Panc1 (cell line): Measurements from ENCODE around the gene BPNT1. TPM values are rescaled to one million over a fixed set of nuclear protein-coding genes. Genes with fewer than 3 reads are reported as not detected.

Source experiments
- ATAC-seq: fragments of 200-7000 bp; cut with Tn5 transposase; 2 replicates; pipeline ENCODE4 v1.9.1; 2020; ENCODE audit warnings: mild to moderate bottlenecking, moderate library complexity
- Bru-seq: library from RNA; stranded (reverse); fragments of 400-500 nt; gene quantifications from one replicate; lab custom pipeline; 2021; lab: Mats Ljungman, UMichigan
- BruChase-seq, 2 experiments: library from RNA; stranded (reverse); fragments of 400-500 nt; gene quantifications; one replicate each; lab custom pipeline; 2021; lab: Mats Ljungman, UMichigan
- BruUV-seq: library from RNA; stranded (reverse); fragments of 400-500 nt; replicated peaks from 2 replicates; lab custom pipeline; 2021; lab: Mats Ljungman, UMichigan
- CTCF ChIA-PET: fragments of 300-600 bp; sonication (Branson Sonifier 250); formaldehyde crosslinking; loops from one replicate; lab custom pipeline; 2022; ENCODE audit warnings: antibody characterized with exemption; lab: Charles Lee
- POLR2A ChIA-PET: fragments of 300-600 bp; sonication (Branson Sonifier 250); formaldehyde crosslinking; loops from one replicate; lab custom pipeline; 2022; ENCODE audit warnings: antibody characterized with exemption; lab: Charles Lee
- DNase-seq: peaks from one replicate; pipeline ENCODE4 v3.0.0-alpha.2; 2010; ENCODE audit warnings: low read depth, low spot score
- H3K27ac ChIP-seq: 2 replicates; pipeline ENCODE4 v1.5.1; 2011; ENCODE audit warnings: mild to moderate bottlenecking, low read length, inconsistent platforms
- H3K27me3 ChIP-seq: fragments of 200-500 bp; sonication (Bioruptor generic); 2 replicates; pipeline ENCODE4 v1.6.0; 2014; ENCODE audit warnings: low read length, inconsistent platforms; ENCODE audit not compliant: control insufficient read depth, insufficient read depth
- H3K36me3 ChIP-seq: fragments of 200-500 bp; sonication (Bioruptor generic); 2 replicates; pipeline ENCODE4 v1.5.1; 2014; ENCODE audit warnings: inconsistent platforms, mild to moderate bottlenecking, low read length, moderate library complexity; ENCODE audit not compliant: control insufficient read depth, insufficient read depth
- H3K4me1 ChIP-seq: 2 replicates; pipeline ENCODE4 v1.5.1; 2011; ENCODE audit warnings: inconsistent platforms, mild to moderate bottlenecking, low read length, moderate library complexity; ENCODE audit not compliant: control insufficient read depth, insufficient read depth
- H3K4me3 ChIP-seq, 2 experiments: 2 replicates each; pipeline ENCODE4 v1.5.1; 2011 to 2012; ENCODE audit warnings: low read depth in 2 of 2, low read length in 2 of 2, mild to moderate bottlenecking in 2 of 2, inconsistent platforms in 1 of 2, moderate library complexity in 1 of 2
- H3K9me3 ChIP-seq: fragments of 200-500 bp; sonication (Bioruptor generic); 2 replicates; pipeline ENCODE4 v1.5.1; 2014; ENCODE audit warnings: low read depth, mild to moderate bottlenecking, inconsistent platforms, low read length, moderate library complexity; ENCODE audit not compliant: control insufficient read depth, insufficient read depth
- POLR2AphosphoS5 ChIP-seq: IDR thresholded peaks from 2 replicates; pipeline ENCODE4 v1.6.1; 2012; ENCODE audit warnings: mild to moderate bottlenecking, low read depth, low read length, moderate library complexity
- SIN3A ChIP-seq: IDR thresholded peaks from 2 replicates; pipeline ENCODE4 v1.6.1; 2012; ENCODE audit warnings: low read depth, mild to moderate bottlenecking, low read length, moderate library complexity, borderline replicate concordance; ENCODE audit not compliant: insufficient read depth
- TCF7L2 ChIP-seq: IDR thresholded peaks from 2 replicates; pipeline ENCODE4 v1.6.1; 2011; ENCODE audit warnings: mild to moderate bottlenecking, low read depth, low read length, inconsistent platforms
- in situ Hi-C: cut with HindIII; loops from 2 replicates; pipeline ENCODE4 v1.10.0; 2016; ENCODE audit warnings: low sequenced_read_pairs, low pct_unique_long_range_greater_than_20kb
- intact Hi-C: fragments of 100-400 bp; cut with micrococcal nuclease; formaldehyde crosslinking; loops from one replicate; pipeline ENCODE4 v1.10.0; 2022; ENCODE audit not compliant: unreplicated experiment
- long read RNA-seq: library from polyadenylated mRNA; unstranded; transcript quantifications from one replicate; pipeline ENCODE4 v2.0.0, GENCODE V29; 2021; ENCODE audit not compliant: unreplicated experiment
- polyA plus RNA-seq: library from polyadenylated mRNA; unstranded; fragments of >200 nt; gene quantifications from one replicate; pipeline ENCODE4 v1.2.1, GENCODE V29; 2012; ENCODE audit warnings: missing spikeins; ENCODE audit not compliant: insufficient read length
- total RNA-seq: library from RNA; stranded (reverse); gene quantifications from one replicate; pipeline ENCODE4 v1.2.1, GENCODE V29; 2021; ENCODE audit not compliant: unreplicated experiment
- TF ChIP-seq, protein P1 (sequence below): fragments of 450-650 bp; IDR thresholded peaks from 2 replicates; pipeline ENCODE4 v1.5.1; 2017; ENCODE audit warnings: mild to moderate bottlenecking
- TF ChIP-seq, protein P2 (sequence below), 2 experiments: IDR thresholded peaks; 2 replicates each; pipeline ENCODE4 v1.6.1; 2011 to 2012; ENCODE audit warnings: low read depth in 2 of 2, control low read depth in 1 of 2, low read length in 1 of 2, mild to moderate bottlenecking in 1 of 2, moderate library complexity in 1 of 2; ENCODE audit not compliant: insufficient read depth in 1 of 2

Gene BPNT1, protein sequence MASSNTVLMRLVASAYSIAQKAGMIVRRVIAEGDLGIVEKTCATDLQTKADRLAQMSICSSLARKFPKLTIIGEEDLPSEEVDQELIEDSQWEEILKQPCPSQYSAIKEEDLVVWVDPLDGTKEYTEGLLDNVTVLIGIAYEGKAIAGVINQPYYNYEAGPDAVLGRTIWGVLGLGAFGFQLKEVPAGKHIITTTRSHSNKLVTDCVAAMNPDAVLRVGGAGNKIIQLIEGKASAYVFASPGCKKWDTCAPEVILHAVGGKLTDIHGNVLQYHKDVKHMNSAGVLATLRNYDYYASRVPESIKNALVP
- total RNA-seq (20.8 TPM), Bru-seq, nascent RNA (percentile 48 among the genes with signal in this experiment), BruChase-seq, experiment 1, labeled RNA remaining after a 2-hour chase (percentile 52 among the genes with signal in this experiment), BruChase-seq, experiment 2, labeled RNA remaining after a 6-hour chase (percentile 60 among the genes with signal in this experiment)
- 24.5 TPM for polyA plus RNA-seq
- long read RNA-seq, partial matches to known transcripts = 4 of 9 reads
- long read RNA-seq, other reads (novel, unspliced or antisense) = 4 of 9 reads

DNA sequence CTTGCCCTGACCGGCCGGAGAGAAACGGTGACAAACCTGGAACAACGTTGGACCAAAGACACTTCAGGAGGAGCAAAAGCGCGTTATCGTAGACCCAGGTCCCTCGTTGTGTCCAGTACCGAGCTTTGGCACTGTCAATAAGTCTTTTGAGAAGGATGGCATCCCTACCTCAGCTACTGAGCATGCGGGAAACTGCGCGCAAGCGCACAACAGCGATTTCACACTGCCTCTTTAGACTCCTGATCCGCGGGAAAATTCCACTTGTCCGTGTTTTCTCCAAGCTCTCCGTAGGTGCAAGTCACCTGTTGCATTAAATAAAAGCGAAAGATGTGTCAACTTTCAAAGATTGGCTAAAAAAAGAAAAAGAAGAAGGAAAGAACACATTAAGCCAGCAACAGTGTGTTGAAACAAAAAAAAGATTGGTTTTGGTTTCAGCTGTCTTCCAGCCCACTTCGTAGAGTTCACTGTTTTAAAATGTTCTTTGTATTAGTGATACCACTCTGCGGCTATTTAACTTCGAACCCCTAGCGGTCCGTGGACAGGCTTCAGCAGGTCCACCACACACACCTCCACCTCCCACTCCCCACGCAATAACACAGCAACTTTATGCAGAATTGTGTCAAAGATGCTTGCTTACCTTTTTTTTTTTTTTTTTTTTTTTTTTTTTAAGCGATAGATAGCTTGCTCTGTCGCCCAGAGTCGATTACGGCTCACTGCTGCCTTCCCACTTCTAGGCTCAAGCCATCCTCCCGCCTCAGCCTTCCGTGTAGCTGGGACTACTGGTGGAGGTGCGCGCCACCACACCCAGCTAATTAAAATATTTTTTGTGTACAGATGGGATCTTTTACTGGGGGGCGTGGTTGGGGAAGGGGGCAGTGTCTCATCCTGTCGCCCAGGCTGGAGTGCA, at the start of gene BPNT1:
Gene BPNT1 (minus strand): TSS at position 139 of the 907 bp plus-strand sequence. CDS start 9,942 bp downstream, outside the sequence.
- no peaks in the 10 kb centered on the region for H3K4me1 ChIP-seq
- TF ChIP-seq, protein P1, sequence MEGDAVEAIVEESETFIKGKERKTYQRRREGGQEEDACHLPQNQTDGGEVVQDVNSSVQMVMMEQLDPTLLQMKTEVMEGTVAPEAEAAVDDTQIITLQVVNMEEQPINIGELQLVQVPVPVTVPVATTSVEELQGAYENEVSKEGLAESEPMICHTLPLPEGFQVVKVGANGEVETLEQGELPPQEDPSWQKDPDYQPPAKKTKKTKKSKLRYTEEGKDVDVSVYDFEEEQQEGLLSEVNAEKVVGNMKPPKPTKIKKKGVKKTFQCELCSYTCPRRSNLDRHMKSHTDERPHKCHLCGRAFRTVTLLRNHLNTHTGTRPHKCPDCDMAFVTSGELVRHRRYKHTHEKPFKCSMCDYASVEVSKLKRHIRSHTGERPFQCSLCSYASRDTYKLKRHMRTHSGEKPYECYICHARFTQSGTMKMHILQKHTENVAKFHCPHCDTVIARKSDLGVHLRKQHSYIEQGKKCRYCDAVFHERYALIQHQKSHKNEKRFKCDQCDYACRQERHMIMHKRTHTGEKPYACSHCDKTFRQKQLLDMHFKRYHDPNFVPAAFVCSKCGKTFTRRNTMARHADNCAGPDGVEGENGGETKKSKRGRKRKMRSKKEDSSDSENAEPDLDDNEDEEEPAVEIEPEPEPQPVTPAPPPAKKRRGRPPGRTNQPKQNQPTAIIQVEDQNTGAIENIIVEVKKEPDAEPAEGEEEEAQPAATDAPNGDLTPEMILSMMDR = no peak
- TF ChIP-seq POLR2AphosphoS5 (peak; percentile 80), SIN3A (peak; percentile 87)
- CTCF ChIA-PET = interaction anchor here (0.6 kb wide), 3 partner anchors 43 to 474 kb away, joined by 3 to 14 read pairs (median 3); no protein-coding TSS in a partner anchor
- no peaks in the 10 kb centered on the region for H3K9me3 ChIP-seq
- ATAC-seq (peak; percentile 85), DNase-seq (peak; percentile 95)
- peak within 1 kb of the TSS; percentile 85 for H3K27ac ChIP-seq
- no TSS peak for BruUV-seq
- no peaks in the 10 kb centered on the region for H3K27me3 ChIP-seq
- POLR2A ChIA-PET = interaction anchor here (0.6 kb wide), 2 partner anchors 103 to 1710 kb away, joined by 7 to 15 read pairs; no protein-coding TSS in a partner anchor
- H3K4me3 ChIP-seq = peak within 1 kb of the TSS; percentile 83 to 85
- in situ Hi-C loops = no loop called here
- no peaks in the 10 kb centered on the region; the same call in 1 of the 2 replicates for H3K36me3 ChIP-seq
- intact Hi-C loops = no loop called here

DNA sequence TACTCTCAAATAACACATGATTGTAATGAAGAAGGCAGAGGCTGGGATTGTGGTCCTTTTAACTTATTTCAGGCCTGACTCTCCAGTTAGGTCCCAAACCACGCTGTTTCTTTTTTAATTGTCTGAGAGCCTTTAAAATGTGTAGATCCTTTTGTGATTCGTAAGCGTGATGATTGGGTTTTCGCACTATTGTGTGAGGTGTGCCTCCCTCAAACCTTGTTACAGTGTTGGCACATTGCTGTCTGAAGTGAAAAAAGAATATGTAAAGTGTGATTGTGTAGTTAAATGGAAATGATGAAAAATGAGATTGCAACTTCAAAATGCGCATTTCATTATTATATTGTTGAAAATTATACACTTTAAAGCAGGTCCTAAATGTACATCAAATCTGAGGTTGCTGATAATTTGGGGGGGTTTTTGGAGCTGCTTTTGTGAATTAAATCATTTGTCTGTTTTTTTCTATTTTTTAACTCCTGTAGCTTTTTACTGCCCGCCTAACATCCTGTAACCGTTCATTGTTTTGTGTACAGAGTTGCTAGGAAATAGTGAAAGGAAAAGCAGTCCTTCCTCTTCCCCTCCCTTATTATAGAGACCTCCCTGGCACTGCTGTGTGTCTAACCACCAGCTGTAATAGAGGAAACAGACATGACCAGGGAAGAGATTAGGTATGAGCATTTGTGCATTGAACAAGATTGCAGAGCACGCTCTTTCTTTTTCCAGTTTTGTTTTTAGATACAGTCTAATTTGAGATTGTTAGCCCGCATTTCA, 47.6 kb upstream of the BPNT1 start:
- ChIA-PET POLR2A (no interaction called here), CTCF (interaction anchor here (0.6 kb wide), 1 partner anchor 52 kb away, joined by 7 read pairs; no protein-coding TSS in a partner anchor)
- Histone ChIP-seq H3K9me3 (no peaks in the 10 kb centered on the region), H3K4me3 (no peak overlapping the region), H3K27ac (no peak overlapping the region), H3K4me1 (no peaks in the 10 kb centered on the region), H3K36me3 (peaks cover 24% of the 10 kb centered on the region), H3K27me3 (no peaks in the 10 kb centered on the region)
- in situ Hi-C loops (no loop called here), intact Hi-C loops (no loop called here)
- BruUV-seq = no TSS peak
- TF ChIP-seq SIN3A = no peak
- TF ChIP-seq, protein P2, sequence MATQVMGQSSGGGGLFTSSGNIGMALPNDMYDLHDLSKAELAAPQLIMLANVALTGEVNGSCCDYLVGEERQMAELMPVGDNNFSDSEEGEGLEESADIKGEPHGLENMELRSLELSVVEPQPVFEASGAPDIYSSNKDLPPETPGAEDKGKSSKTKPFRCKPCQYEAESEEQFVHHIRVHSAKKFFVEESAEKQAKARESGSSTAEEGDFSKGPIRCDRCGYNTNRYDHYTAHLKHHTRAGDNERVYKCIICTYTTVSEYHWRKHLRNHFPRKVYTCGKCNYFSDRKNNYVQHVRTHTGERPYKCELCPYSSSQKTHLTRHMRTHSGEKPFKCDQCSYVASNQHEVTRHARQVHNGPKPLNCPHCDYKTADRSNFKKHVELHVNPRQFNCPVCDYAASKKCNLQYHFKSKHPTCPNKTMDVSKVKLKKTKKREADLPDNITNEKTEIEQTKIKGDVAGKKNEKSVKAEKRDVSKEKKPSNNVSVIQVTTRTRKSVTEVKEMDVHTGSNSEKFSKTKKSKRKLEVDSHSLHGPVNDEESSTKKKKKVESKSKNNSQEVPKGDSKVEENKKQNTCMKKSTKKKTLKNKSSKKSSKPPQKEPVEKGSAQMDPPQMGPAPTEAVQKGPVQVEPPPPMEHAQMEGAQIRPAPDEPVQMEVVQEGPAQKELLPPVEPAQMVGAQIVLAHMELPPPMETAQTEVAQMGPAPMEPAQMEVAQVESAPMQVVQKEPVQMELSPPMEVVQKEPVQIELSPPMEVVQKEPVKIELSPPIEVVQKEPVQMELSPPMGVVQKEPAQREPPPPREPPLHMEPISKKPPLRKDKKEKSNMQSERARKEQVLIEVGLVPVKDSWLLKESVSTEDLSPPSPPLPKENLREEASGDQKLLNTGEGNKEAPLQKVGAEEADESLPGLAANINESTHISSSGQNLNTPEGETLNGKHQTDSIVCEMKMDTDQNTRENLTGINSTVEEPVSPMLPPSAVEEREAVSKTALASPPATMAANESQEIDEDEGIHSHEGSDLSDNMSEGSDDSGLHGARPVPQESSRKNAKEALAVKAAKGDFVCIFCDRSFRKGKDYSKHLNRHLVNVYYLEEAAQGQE (IDR thresholded peaks at IDR 0.05; ENCODE audit: insufficient read depth in 1 of 2, low read depth in 2 of 2, low read length in 1 of 2) = no peak
- TF ChIP-seq POLR2AphosphoS5 = no peak
- no peak for TF ChIP-seq TCF7L2
- TF ChIP-seq, protein P1 = no peak
- DNase-seq (no peak), ATAC-seq (no peak)
